Body of pancreas (tissue), 4 donors: Measurements from ENCODE around the gene PLA2G2E. TPM values are rescaled to one million over a fixed set of nuclear protein-coding genes. Genes with fewer than 3 reads are reported as not detected.

Experiments
- ATAC-seq: fragments of 150-250 bp; one replicate; pipeline ENCODE4 v1.9.1; 2016
- DNase-seq, 4 donors: peaks; one replicate each; pipeline ENCODE4 v3.0.0-alpha.2; 2019
- H3K27ac ChIP-seq, 4 donors: fragments of 200-600 bp; sonication (generic); 1 replicate in 3 of 4; 2 replicates in 1 of 4; pipeline versions ENCODE4 v1.5.1 to v1.6.1; 2016 to 2019; ENCODE audit warnings: mild to moderate bottlenecking in 1 of 4, mixed read lengths in 1 of 4, moderate library complexity in 1 of 4
- H3K27me3 ChIP-seq, 2 donors: fragments of 200-600 bp; sonication (generic); one replicate each; pipeline ENCODE4 v1.6.0; 2016; ENCODE audit warnings: mild to moderate bottlenecking in 1 of 2
- H3K36me3 ChIP-seq, 2 donors: fragments of 200-600 bp; sonication (generic); replicated peaks in 1 of 2; 2 replicates each; pipeline ENCODE4 v1.5.1; 2016; ENCODE audit warnings: low read depth in 2 of 2; ENCODE audit not compliant: insufficient read depth in 1 of 2
- H3K4me1 ChIP-seq: fragments of 200-600 bp; sonication (generic); one replicate; pipeline ENCODE4 v1.6.0; 2016
- H3K4me3 ChIP-seq, 2 donors: fragments of 200-600 bp; sonication (generic); 1 replicate in 1 of 2; 2 replicates in 1 of 2; pipeline ENCODE4 v1.5.1; 2016 to 2019
- H3K9me3 ChIP-seq, 3 donors: fragments of 200-600 bp; sonication (generic); 1 replicate in 2 of 3; 2 replicates in 1 of 3; pipeline ENCODE4 v1.5.1; 2016
- CTCF ChIP-seq, 7 experiments: fragments of 450-650 bp in 4 of 7; fragments of 200-600 bp in 3 of 7; sonication (generic) in 3 of 7; IDR thresholded peaks; one replicate each; pipeline ENCODE4 v1.5.1; 2016 to 2019; ENCODE audit warnings: antibody characterized with exemption in 7 of 7
- POLR2A ChIP-seq, 3 donors: fragments of 450-650 bp; IDR thresholded peaks; one replicate each; pipeline ENCODE4 v1.6.1; 2016; ENCODE audit warnings: antibody characterized with exemption in 3 of 3, mild to moderate bottlenecking in 2 of 3
- WGBS, 2 donors: methylation state at CpG; one replicate each; pipeline ENCODE4 v1.1.5; 2017; 5-methylcytosine and 5-hydroxymethylcytosine counted together
- intact Hi-C: fragments of 100-400 bp; cut with DNase I; formaldehyde crosslinking; loops from one replicate; pipeline ENCODE4 v1.15.1; 2023
- total RNA-seq, 2 donors: library from RNA; depleted of rRNA; stranded (reverse); fragments of >200 nt; gene quantifications; one replicate each; pipeline ENCODE4 v1.1.0, GENCODE V29; 2016

Gene PLA2G2E
- total RNA-seq, 2 donors from 2014 or later: not detected

GRCh38 chr1:19878637-19878985, 44.8 kb downstream of the PLA2G2E start:
- peak in 2 of 4 donors; percentile 18 to 38 for DNase-seq
- Histone ChIP-seq H3K27ac (no peak overlapping the region), H3K36me3 (no peaks in the 10 kb centered on the region), H3K4me3 (no peak overlapping the region), H3K4me1 (peaks cover 11% of the 10 kb centered on the region), H3K9me3 (no peaks in the 10 kb centered on the region), H3K27me3 (no peaks in the 10 kb centered on the region)
- no peak for ATAC-seq
- TF ChIP-seq CTCF (IDR thresholded peaks at IDR 0.05) (no peak), POLR2A (IDR thresholded peaks at IDR 0.05) (no peak)
- 56 to 65% methylated on average over 12 of the region's 12 CpGs for WGBS, 2 donors
- intact Hi-C loops: no loop called here

- no peaks in the 10 kb centered on the region for H3K36me3 ChIP-seq
- intact Hi-C loops: no loop called here
- no peak overlapping the region for H3K4me3 ChIP-seq
- no peak for ATAC-seq
- H3K27me3 ChIP-seq: no peaks in the 10 kb centered on the region
- no peak for DNase-seq
- peaks cover 6% of the 10 kb centered on the region for H3K4me1 ChIP-seq
- H3K27ac ChIP-seq: no peak overlapping the region
- 76 to 78% methylated on average over 19 of the region's 19 CpGs for WGBS, 2 donors
- TF ChIP-seq CTCF (IDR thresholded peaks at IDR 0.05): no peak
- TF ChIP-seq POLR2A (IDR thresholded peaks at IDR 0.05): no peak
- no peaks in the 10 kb centered on the region for H3K9me3 ChIP-seq
These were observed 45.4 kb downstream of the PLA2G2E start for GRCh38 chr1:19877821-19878636.

GRCh38 chr1:19877181-19877750, 46.2 kb downstream of the PLA2G2E start:
- intact Hi-C loops: no loop called here
- WGBS, 2 donors: 73 to 80% methylated on average over 15 to 16 of the region's 16 CpGs
- no peak for DNase-seq
- Histone ChIP-seq H3K4me1 (peaks cover 5% of the 10 kb centered on the region), H3K27me3 (no peaks in the 10 kb centered on the region), H3K36me3 (no peaks in the 10 kb centered on the region), H3K27ac (no peak overlapping the region), H3K4me3 (no peak overlapping the region), H3K9me3 (no peaks in the 10 kb centered on the region)
- no peak for TF ChIP-seq POLR2A (IDR thresholded peaks at IDR 0.05)
- no peak for ATAC-seq

- H3K4me1 ChIP-seq: no peaks in the 10 kb centered on the region
- ATAC-seq: peak; percentile 85
- H3K36me3 ChIP-seq: no peaks in the 10 kb centered on the region
- H3K9me3 ChIP-seq: no peaks in the 10 kb centered on the region
- H3K4me3 ChIP-seq: no peak overlapping the region
- intact Hi-C loops: no loop called here
- TF ChIP-seq CTCF (IDR thresholded peaks at IDR 0.05): peak; percentile 26 to 78 (median 59)
- TF ChIP-seq POLR2A (IDR thresholded peaks at IDR 0.05): no peak
- WGBS, 2 donors: 18 to 21% methylated on average over 7 of the region's 7 CpGs
- peak; percentile 56 to 84 (median 76) for DNase-seq
- H3K27me3 ChIP-seq: no peaks in the 10 kb centered on the region
- no peak overlapping the region for H3K27ac ChIP-seq
These were observed 51.2 kb downstream of the PLA2G2E start for GRCh38 chr1:19872190-19872589.

Other genes starting within 250 kb of the PLA2G2E start
- 10 to 100 TPM; 31.3 to 36.3 TPM for gene TMCO4, start 123.7 kb downstream of the PLA2G2E start, total RNA-seq
- 10 to 100 TPM in 1 of 2 donors, 1 to 10 TPM in 1; 9.2 to 32.9 TPM for gene RNF186, start 108.3 kb downstream of the PLA2G2E start, total RNA-seq
- 1 to 10 TPM; 3.6 to 4.9 TPM for gene OTUD3, start 41.2 kb downstream of the PLA2G2E start, total RNA-seq
- gene PLA2G2A, start 56.0 kb upstream of the PLA2G2E start, total RNA-seq: 10 to 100 TPM in 1 of 2 donors, 1 to 10 TPM in 1; 9.3 to 57.7 TPM
- gene PLA2G5, start 146.6 kb upstream of the PLA2G2E start, total RNA-seq: 1 to 10 TPM in 1 of 2 donors, under 1 TPM in 1; 0.52 to 5.9 TPM
- gene PLA2G2D, start 195.9 kb upstream of the PLA2G2E start, total RNA-seq: not detected
- not detected for gene PLA2G2F, start 215.7 kb upstream of the PLA2G2E start, total RNA-seq